HG03432 (cell line): ENCODE data around the gene RTN4IP1.

ENCODE experiments used
- ATAC-seq: cut with Tn5 transposase; IDR thresholded peaks from one replicate; pipeline ENCODE4 v1.9.1; 2021; ENCODE audit warnings: mild to moderate bottlenecking, moderate library complexity; ENCODE audit not compliant: unreplicated experiment

The RTN4IP1 gene, protein sequence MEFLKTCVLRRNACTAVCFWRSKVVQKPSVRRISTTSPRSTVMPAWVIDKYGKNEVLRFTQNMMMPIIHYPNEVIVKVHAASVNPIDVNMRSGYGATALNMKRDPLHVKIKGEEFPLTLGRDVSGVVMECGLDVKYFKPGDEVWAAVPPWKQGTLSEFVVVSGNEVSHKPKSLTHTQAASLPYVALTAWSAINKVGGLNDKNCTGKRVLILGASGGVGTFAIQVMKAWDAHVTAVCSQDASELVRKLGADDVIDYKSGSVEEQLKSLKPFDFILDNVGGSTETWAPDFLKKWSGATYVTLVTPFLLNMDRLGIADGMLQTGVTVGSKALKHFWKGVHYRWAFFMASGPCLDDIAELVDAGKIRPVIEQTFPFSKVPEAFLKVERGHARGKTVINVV

DNA sequence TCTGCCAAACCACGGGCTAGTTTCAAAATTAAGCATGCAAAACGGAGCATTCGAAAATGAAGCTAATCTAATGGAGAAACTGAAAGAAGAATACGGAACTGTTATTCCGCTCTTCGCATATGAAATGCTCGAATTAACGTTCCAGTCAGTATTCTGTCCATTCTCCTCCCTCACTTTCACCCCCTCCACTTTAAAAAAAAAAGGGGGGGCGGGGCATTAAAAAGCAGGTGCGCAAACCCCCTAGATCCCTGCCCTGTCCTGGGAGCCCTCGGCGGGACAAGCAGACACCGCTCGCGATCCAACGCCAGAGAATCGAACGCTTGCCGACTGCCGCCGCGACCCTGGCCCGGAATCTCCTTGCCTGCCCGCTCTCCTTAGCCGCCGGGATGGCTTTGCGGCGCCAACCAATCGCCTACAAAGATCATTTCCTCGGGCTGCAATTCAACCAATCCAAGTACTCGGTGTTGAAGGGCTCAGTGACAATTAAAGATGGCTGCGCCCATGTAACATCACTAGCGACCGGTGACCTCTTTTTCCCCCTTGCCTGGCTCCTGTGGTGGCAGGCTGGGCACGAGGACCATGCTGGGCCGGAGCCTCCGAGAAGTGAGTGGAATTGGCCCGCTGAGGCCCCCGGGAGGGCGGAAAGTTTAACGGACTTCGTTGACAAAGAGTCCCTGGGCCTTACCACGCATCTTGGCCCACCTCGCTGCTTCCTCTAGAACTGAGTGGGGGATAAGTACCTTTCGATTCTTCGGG, at the start of gene RTN4IP1, which contains the start of gene QRSL1:
Gene RTN4IP1, minus strand, starts transcription at position 396 of the 756 bp plus-strand sequence. CDS start 477 bp downstream, outside the sequence.
Gene QRSL1, plus strand, starts transcription at position 476 of the 756 bp plus-strand sequence. Its CDS starts 104 bp downstream, at position 580.
- peak; percentile 87 for ATAC-seq

DNA sequence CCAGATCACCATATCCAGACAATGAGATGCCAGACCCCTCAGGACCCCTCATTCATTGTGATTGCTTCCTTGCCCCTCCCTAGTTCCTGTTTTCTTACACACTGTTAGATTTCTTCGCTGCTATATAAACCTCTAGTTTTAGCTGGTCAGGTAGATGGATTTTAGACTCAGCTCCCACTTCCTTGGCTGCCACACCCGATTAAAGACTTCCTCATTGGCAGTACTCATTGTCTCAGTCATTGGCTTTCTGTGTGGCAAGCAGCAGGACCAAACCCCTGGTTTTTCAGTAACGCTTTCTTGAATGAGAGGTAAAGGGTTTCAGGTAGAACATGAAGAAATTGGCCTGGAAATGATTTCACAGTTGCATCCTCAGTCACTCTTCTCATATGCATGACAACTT, 48.0 kb upstream of the RTN4IP1 start:
- no peak for ATAC-seq

DNA sequence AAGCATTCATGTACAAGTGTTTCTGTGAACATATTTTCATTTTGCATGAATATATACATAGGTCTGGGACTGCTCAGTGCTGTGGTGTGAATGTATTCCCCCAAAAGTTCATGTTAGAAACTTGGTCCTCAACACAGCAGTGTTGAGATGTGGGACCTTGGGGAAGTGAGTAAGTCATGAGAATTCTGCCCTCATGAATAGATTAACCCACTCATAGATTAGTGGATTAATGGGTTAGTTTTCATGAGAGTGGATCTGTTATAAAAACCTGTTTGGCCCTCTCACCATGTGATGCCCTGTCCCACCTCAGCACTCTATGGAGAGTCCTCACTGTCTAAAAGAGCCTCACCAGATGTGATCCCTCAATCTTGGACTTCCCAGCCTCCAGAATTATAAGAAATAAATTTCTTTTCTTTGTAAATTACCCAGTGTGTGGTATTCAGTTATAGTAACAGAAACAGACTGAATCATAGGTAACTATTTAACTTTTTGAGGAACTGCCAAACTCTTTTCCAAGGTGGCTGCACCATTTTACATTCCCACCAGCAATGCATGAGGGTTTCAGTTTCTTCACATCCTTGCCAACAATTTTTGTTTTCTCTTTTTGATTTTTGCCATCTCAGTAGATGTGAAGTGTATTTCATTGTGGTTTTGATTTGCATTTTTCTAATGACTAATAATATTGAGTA, 45.4 kb upstream of the RTN4IP1 start:
- no peak for ATAC-seq

DNA sequence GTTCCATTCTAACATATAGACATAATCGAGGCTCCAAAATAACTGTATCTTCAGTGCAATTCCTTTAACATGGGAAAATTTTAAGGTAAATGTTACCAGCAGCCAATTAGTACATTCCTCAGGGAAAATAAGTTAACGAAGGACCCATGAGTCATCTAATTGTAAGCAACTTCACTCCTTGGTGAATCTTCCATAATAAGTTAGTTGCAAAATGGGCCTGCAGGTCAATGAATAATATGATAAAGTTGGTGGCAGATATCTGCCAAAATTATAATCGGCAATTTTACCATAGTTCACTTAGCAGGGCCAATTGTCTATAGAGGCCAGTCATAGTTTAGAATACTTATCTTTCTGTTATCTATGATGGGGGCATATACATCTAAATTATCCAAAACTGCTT, 42.4 kb upstream of the RTN4IP1 start:
- ATAC-seq: no peak

DNA sequence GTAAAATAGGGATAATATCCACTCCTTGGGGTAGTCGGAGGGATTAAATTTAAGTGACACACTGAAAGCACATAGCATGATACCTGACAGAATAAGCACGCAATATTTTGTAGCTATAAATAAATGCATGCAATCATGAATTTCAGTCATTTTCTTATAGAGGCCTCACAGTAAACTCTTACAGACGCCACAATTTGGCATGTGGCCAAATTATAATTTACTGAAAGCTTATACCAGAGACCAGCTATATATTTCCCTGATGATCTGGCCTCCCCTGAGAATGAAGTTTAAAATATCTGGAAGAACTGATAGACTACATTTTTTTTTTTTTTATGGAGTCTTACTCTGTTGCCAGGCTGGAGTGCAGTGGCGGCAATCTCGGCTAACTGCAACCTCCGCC, 40.9 kb upstream of the RTN4IP1 start:
- ATAC-seq: no peak

DNA sequence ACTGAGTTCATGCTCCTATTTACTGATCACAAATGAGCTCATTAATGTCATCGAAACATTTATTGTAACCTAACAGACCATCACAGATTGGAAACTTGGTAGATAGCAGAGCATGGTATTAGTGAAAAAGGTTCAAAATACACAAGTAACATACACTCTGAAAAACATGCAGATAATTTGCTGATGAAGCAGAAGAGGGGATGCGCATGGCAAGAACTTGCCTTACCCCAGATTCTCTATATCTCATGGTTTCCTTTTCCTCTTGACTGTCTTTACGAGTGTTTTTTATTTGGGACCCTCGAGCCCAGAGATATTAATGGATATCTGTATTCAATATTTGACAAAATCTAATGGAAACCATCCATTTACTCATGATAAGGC, 37.7 kb upstream of the RTN4IP1 start:
- ATAC-seq: no peak

DNA sequence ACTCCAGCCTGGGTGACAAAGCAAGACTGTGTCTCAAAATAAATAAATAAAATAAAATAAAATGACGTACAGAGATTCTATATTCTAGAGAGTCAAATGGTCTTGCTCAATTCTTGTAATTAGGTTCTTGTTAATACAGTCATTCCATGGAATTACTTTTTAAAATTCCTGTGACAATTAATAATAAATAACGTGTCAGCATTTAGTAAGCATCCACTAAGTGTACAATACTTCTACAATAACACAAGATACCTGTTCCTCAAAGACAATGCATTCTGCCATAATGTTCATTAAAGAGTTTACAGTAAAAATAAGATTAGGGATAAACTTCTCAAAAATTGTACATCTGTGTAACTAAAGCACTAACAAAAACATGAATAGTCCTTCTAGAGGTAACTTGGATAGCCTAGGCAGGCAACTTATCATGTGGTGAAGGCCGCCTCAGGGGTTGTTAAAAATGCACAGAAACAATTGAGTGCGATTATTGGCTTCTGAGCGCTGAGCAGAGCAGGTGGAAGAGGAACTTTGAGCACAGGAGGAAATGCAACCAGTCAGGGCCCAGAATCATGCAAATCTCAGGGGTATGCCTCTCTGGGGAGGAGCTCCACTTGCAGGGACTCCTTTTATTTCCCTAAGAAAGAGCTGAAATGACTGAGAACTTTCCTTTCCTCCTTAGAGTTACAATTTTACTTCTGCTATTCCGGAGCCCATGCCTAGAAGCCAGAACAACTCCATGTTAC, 37.2 kb upstream of the RTN4IP1 start:
- ATAC-seq: peak; percentile 99

DNA sequence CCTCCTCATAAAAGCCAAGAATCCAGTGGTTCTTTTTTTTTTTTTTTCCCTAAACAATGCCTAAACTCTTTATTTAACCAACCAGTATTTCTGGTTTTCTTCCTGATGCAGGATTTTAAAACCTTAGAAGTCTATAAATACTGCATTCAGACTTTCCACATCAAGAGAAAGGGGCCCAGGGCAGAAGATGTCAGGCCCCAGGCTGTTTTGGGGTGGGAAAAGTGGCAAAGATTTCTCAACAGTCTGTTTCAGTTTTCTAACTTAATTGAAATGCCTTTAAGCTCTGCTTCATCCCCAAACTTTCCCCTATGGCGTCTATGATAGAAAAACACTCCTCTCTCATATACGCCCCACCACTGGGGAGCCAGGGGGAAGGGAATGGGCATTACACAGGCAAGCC, 33.2 kb upstream of the RTN4IP1 start:
- ATAC-seq: no peak

DNA sequence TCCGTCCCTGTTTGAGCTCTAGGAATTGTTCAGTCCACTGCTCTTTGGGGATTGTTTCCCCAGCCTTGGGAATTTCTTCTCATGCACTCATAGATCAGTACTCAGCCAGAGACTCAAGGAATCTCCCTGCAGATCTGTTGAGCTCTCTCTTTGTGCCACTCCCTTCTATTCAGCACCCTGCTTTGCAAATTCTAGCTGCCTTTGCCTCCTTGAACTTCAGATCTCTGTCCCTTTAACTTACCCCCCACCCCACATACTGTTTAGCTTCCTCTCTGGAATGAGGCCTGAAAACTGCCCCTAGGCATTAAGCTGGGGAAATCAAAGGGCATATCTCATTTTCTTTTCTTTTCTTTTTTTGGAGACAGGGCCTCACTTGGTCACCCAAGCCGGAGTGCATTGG, 30.6 kb upstream of the RTN4IP1 start:
- ATAC-seq: no peak

DNA sequence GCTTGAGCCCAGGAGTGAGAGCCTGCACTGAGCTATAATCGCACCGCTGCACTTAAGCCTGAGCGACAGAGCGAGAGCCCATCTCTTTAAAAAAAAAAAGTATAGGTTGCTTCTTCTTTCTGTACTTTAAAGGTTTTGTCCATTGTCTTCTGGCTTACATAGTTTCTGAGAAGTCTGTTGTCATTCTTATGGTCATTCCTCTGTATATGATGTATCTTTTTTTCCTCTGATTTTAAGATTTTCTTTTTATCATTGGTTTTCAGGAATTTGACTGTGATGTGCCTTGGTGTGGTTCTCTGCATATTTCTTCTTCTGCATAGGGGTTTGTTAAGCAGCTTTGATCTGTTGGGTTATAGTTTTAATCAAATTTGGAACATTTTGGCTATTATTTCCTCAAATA, 29.2 kb upstream of the RTN4IP1 start:
- no peak for ATAC-seq

DNA sequence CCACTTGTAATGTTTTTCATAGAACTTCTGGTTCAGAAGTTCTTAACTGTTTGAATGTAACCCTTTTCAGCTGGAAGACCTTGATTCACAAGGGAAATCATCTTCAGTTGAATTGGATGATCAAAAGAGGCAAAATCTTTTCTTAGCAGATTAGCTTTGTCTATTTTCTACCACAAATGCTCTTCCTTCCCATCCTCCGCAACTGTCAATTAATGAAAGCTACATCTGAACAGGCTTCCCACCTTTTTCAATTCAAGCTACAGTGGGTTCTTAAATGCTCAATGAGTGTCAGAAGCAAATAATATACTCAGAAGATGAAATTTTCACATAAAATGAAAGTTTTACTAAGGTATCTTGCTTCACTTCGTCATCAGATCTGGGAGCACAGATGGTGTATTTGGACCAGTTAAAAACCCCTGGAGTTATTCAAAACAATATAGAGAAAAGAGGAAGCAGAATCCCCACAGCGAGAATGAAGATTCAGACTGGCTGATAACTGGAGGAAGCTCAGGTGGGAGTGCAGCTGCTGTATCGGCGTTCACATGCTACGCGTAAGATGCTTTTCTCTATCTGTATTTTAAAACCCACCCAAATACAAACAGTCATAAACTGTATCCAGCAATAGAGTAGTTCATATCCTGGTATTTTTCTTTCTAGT, 19.5 kb upstream of the RTN4IP1 start:
- peak; percentile 86 for ATAC-seq

DNA sequence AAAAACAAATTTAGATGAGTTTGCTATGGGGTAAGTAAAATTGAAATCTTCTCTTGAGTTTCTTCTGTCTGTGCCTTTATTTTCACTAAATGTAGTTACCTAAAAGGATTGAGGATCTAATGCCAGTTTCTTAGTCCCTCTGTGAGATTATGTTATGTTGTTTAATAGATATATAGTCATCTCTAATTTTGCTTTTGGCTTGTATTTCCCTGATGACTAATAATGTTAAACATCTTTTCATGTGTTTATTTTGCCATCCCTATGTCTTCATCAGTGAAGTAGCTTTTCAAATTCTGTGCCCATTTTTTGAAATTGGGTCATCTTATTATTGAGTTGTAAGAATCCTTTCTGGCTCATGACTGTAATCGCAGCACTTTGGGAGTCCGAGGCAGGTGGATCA, 13.8 kb upstream of the RTN4IP1 start:
- no peak for ATAC-seq

DNA sequence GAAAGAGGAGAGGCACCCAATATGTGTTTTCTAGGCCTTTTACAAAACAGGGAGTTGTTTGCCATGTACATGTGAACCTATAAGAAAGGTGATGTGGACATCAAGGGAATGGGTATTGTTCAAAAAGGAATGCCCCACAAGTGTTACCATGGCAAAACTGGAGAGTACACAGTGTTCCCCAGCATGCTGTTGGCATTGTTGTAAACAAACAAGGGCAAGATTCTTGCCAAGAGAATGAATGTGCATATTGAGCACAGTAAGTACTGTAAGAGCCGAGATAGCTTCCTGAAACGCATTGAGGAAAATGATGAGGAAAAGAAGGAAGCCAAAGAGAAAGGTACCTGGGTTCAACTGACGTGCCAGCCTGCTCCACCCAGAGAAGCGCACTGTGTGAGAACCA, 13.2 kb upstream of the RTN4IP1 start:
- no peak for ATAC-seq

DNA sequence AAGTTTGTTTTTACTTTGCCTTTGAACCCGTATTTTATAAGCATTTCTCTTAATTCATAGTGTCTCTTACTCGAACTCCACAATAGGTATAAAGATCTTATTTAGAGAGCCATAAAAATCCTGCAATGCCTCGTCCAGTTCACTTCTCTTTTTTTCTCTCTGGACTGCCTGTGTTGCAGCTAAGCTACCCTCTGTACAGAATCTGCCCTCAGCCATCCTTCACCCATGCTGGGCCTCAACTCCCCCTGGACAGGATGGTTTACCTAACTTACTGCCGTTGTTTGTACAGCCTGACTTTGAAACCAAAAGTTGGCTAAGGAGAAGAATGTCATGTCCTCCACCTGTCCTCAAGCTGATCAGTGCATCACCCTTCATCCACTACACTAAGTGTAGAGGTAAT, 10.5 kb upstream of the RTN4IP1 start:
- no peak for ATAC-seq

DNA sequence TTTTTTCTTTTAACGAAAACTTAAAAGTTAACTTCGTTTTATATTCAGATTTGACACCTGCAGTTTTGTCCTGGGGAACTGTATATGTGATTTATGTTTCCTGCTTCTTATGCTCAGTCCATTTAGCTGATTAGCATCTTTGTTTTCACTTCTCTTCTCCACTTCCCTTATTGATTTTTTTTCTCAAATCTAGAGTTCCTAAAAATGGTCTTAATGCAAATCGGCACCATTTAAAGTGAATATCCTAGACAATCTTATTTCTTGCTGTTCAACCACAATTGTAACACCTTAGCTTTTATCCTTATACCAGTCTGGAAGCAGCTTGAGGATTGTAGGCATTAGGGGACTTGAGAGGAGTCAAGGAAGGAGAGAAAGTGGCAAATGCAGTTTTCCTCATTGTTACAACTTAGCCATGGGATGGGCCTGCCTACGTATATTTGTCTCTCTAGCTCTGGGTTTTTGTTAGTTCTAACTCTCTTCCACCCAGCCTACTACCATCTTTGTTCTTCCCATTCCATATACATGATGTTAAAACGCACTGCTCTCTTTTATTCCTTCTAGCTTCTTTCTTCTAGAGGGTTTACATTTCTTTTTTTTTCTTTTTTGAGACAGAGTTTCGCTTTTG, 8.5 kb upstream of the RTN4IP1 start:
- peak; percentile 79 for ATAC-seq

DNA sequence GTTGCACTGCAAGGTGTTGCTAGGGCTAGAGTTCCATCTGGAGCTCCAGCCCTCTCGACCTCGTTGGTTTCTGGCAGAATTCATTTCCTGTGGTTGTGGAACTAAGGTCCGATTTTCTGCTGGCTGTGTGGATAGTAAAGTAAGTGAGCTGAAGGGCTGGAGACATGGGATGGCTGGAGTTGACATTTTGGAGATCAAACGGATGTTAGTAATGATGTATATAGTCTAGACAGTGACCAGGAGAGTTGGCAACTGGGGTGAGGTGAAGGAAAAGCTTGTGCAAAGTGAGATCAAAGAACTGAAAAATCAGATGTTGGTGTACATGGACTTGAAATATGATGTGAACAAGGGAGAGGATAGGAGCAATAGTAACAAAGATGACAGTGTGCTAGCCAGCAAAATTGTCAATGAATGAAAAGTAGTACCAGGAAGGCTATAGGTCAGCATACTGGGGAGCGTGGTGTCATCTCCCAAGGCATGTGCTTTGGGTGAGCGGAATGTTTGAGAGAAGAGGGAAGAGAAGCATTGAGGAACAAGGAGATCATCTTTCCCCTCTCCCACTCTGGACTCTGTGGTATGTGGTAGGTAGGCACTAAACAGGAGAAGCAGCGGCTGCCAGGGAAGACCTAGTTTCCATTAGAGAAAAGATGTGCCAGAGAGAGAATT, 7.9 kb upstream of the RTN4IP1 start:
- peak; percentile 30 for ATAC-seq

DNA sequence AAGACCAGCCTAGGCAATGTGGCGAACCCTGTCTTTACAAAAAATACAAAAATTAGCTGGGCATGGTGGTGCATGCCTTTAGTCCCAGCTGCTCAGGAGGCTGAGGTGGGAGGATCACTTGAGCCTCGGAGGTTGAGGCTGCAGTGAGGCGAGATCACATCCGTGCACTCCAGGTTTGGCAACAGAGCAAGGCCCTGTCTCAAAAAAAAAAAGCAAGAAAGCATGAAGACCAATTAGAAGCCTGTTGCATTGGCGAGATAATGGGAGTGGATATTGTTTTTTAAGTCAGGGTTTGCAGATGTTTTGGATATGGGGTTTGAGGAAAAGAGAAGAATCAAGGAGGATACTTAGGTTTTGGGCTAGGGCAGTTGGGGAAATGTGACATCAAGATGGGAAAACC, 5.3 kb upstream of the RTN4IP1 start:
- ATAC-seq: no peak

DNA sequence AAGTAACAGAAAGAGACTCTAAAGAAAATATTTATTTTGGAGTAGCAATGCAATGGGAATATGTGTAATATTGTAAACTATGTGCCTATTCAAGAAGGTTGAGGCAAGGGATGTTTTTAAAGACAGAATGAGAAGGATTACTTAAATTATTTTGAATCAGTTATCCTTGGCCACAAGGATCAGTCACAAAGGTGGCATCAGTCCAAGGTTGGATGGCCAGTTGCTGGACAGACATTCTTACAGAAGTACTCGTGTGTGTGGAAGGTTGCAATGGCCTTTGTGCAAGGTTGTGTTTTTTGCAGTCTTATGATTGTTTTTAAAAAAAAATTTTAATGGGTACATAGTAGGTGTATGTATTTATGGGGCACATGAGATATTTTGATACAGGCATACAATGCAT, 2.0 kb upstream of the RTN4IP1 start:
- no peak for ATAC-seq

DNA sequence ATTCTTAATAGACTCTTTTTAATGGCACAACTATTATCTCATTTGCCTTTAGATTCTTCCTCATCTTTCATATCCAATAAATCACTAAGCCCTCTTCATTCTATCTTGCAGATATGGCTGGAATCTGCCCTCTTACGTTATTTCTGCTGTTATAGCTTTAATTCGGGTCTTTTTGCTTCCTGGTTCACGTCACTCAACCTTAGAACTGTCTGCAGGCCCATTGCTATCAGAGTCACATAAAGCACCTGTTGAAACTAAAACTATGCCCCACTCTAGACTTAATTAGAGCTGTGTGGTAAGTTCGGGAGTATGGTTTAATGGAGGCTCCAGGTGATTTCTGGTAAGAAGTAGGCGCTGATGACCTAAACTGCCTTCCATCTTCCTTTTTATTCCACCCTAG, 1.1 kb upstream of the RTN4IP1 start:
- ATAC-seq: no peak

DNA sequence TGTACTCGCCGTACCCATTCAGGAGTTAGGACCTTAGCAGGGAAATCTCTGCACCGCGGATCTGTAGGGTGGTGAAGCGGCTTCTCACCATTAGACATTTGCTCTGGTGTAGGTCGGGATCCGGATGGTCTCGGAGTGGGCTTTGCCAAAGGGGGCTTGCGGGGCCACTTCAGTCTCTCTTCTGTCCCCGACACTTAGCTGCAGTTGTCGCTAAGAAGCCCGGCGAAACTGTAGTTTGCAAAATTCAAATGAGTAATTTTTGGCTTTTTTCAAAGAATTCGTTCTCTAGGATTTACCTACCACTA, 513 bp upstream of the RTN4IP1 start:
- no peak for ATAC-seq
